Lower leg skin (tissue), 4 donors: ENCODE results near the gene BCL2. TPM values are rescaled to one million over a fixed set of nuclear protein-coding genes. Genes with fewer than 3 reads are reported as not detected.

Source experiments
- DNase-seq, 2 donors: peaks; one replicate each; pipeline ENCODE4 v3.0.0-alpha.2; 2019; ENCODE audit warnings: low spot score in 2 of 2
- H3K4me3 ChIP-seq: fragments of 200-600 bp; sonication (generic); 2 replicates; pipeline ENCODE4 v1.5.1; 2017; ENCODE audit warnings: mild to moderate bottlenecking, low read depth; ENCODE audit not compliant: poor library complexity, severe bottlenecking
- POLR2A ChIP-seq, 2 donors: fragments of 450-650 bp; IDR thresholded peaks; one replicate each; pipeline ENCODE4 v1.6.1; 2016 to 2017; ENCODE audit warnings: antibody characterized with exemption in 2 of 2, mild to moderate bottlenecking in 1 of 2, moderate library complexity in 1 of 2
- WGBS, 2 donors: methylation state at CpG; one replicate each; pipeline ENCODE4 v1.1.5; 2018; 5-methylcytosine and 5-hydroxymethylcytosine counted together
- intact Hi-C: fragments of 100-400 bp; cut with DNase I; formaldehyde crosslinking; loops from one replicate; pipeline ENCODE4 v1.15.0; 2023; ENCODE audit warnings: low total_unique reads
- total RNA-seq, 4 donors: library from RNA; depleted of rRNA; stranded (reverse); fragments of >200 nt; gene quantifications; one replicate each; pipeline ENCODE4 v1.1.0, GENCODE V29; 2016
- TF ChIP-seq, protein P1 (sequence below), 3 donors: fragments of 450-650 bp; IDR thresholded peaks; one replicate each; pipeline ENCODE4 v1.5.1; 2016; ENCODE audit warnings: antibody characterized with exemption in 3 of 3, mild to moderate bottlenecking in 3 of 3, moderate library complexity in 2 of 3

BCL2 gene
- total RNA-seq, 4 donors from 2014 or later: 12.8 to 21.7 (median 18.2) TPM

DNA sequence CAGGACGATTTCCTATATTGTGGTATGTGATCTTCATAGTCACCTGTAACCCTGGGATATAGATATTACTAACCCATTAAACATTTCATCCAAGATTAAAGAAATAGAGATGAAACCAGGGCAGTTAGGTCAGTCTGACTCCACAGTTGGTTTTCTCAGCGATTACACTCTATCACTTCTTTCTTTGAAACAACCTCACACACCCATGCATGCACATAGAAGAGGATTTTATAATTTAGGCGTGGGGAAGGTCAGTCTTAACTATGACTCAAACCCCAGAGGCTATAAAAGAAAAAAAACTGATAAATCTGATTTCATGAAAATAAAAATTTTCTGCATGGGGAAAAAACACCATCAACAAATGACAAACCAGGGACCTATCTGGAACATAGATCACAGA lies 54.2 kb downstream of the BCL2 start:
- TF ChIP-seq POLR2A (IDR thresholded peaks at IDR 0.05): no peak
- TF ChIP-seq, protein P1, sequence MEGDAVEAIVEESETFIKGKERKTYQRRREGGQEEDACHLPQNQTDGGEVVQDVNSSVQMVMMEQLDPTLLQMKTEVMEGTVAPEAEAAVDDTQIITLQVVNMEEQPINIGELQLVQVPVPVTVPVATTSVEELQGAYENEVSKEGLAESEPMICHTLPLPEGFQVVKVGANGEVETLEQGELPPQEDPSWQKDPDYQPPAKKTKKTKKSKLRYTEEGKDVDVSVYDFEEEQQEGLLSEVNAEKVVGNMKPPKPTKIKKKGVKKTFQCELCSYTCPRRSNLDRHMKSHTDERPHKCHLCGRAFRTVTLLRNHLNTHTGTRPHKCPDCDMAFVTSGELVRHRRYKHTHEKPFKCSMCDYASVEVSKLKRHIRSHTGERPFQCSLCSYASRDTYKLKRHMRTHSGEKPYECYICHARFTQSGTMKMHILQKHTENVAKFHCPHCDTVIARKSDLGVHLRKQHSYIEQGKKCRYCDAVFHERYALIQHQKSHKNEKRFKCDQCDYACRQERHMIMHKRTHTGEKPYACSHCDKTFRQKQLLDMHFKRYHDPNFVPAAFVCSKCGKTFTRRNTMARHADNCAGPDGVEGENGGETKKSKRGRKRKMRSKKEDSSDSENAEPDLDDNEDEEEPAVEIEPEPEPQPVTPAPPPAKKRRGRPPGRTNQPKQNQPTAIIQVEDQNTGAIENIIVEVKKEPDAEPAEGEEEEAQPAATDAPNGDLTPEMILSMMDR (IDR thresholded peaks at IDR 0.05): no peak
- WGBS, 2 donors: 61 to 77% methylated on average over 3 of the region's 3 CpGs
- no peak for DNase-seq
- intact Hi-C loops: no loop called here
- no peak overlapping the region for H3K4me3 ChIP-seq

DNA sequence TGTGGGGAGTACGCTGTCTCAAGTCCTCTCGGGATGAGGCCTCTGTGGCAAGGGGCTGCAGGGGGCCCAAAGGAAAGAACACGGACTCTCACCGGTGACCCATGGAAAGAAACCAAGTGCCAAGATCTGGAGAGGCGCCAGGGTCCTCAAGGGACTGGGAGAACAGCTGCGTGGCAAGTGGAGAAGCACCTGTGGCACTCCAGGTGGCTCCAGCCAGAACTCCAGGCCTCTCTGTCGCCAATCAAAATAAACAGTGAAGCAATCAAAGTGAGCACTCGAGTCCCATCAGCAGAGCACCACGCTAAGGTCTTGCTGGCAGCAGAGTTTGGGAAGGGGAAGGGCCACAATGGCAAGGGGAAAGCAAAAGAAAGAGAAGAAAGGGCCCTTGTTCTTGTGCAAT lies 54.7 kb downstream of the BCL2 start:
- no peak overlapping the region for H3K4me3 ChIP-seq
- WGBS, 2 donors: 81 to 87% methylated on average over 9 of the region's 9 CpGs
- no peak for TF ChIP-seq POLR2A (IDR thresholded peaks at IDR 0.05)
- TF ChIP-seq, protein P1 (IDR thresholded peaks at IDR 0.05): no peak
- intact Hi-C loops: no loop called here
- DNase-seq: no peak

DNA sequence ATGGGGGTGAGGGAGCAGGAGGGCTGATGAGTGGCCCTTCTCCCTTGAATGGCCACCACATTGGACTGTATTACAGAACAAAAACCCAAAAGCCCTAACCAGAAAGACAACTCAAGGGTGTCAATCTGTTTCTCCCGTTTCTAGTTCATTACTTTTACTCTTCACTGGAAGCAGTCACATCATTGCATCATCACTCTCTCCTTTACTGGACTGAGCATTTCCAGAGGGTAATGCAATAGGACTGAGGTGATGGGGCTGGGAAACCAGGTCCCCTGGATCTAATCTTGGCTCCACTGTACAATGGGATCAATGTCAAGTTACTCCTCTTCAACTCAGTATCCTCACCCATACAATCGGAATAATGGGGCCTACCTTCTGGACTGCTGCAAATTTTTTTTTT lies 56.1 kb downstream of the BCL2 start:
- intact Hi-C loops: no loop called here
- no peak for DNase-seq
- H3K4me3 ChIP-seq: no peak overlapping the region
- TF ChIP-seq, protein P1 (IDR thresholded peaks at IDR 0.05): no peak
- TF ChIP-seq POLR2A (IDR thresholded peaks at IDR 0.05): no peak
- WGBS, 2 donors: 61 to 64% methylated on average over 2 of the region's 2 CpGs

DNA sequence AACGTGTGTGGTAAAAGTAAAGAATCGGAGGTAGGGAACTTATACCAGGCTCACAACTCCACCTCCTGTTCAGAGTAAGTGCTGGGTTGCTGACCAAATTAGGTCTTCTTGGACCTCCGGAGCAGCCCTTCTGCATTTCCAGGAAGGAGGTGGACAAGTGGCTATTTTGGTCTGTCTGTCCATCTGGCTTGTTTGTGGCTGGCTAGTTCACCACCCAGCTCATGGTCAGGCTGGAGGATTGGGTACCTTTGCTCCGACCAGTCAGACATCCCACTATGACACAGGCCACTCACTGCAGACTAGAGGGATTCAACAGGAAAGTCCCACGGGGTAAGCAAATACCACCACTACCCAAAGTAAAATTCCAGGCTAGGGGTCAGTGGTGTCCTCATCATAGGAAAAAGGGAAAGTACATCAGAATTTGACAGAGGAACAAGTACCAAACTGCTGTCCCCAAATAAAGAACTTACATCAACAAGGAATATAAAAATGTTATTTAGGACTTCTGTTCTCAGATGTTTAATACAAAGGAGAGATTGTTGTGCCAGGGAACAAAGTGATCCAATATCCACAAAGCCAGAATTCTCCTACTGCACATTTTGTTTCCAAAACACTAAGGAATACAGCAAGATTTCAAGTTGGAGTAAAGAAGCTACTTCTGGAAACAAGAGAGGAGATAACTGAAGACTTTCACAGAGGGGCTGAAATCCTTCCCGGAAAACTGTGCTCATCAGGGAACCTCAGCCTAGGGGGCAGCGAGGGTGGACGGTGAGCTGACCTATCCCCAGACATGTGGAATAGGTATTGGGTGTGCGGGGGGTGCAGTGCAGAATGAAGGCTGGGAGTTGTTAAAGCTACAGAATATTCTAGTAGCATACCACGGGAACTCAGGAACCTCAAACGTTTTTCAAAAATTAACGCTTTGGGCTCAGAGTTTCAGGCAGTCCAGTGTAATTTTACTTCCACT lies 56.9 kb downstream of the BCL2 start:
- no peak overlapping the region for H3K4me3 ChIP-seq
- 46 to 49% methylated on average over 12 of the region's 12 CpGs for WGBS, 2 donors
- DNase-seq: no peak
- intact Hi-C loops: no loop called here
- no peak for TF ChIP-seq POLR2A (IDR thresholded peaks at IDR 0.05)
- TF ChIP-seq, protein P1 (IDR thresholded peaks at IDR 0.05): no peak

DNA sequence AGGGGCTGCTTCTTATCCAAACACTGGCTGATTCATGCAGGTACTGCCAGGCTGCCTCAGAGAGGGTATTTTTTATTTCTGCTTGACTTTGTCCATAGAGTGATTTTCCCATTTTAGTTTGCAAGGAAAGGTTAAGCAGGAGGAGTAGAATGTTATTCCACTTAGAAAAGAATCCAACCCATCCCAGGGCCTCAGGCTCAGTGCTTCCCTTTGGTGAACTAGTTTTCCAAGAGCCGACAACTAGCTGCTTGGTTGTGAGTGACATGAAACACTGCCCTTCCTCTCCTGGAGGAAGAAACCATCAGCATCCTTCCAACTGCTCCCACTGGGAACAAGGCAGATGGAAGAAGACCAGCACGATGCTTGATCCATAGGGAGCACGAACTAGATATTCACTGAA lies 58.5 kb downstream of the BCL2 start:
- intact Hi-C loops: no loop called here
- H3K4me3 ChIP-seq: no peak overlapping the region
- WGBS, 2 donors: 82 to 85% methylated on average over 3 of the region's 3 CpGs
- TF ChIP-seq, protein P1 (IDR thresholded peaks at IDR 0.05): no peak
- TF ChIP-seq POLR2A (IDR thresholded peaks at IDR 0.05): no peak
- DNase-seq: no peak
